ENCODE results near the gene ANXA2R.

- TF ChIP-seq CTCF (IDR thresholded peaks at IDR 0.05; ENCODE audit: low read depth, low read length, poor library complexity, severe bottlenecking), result no peak
- no peak for TF ChIP-seq EZH2phosphoT487 (IDR thresholded peaks at IDR 0.05; ENCODE audit: borderline replicate concordance, low read length)
Measured at GRCh38 chr5:43046474-43046873, 6.4 kb upstream of the ANXA2R start.
